Neutrophil (primary cell): ENCODE measurements around the gene ZNF407.

Experiments
- H3K27ac ChIP-seq: fragments of 200-600 bp; sonication (generic); 2 replicates; pipeline ENCODE4 v1.5.1; 2016; ENCODE audit warnings: mild to moderate bottlenecking, moderate library complexity
- H3K27me3 ChIP-seq: fragments of 200-600 bp; sonication (generic); 2 replicates; pipeline ENCODE4 v1.6.0; 2016; ENCODE audit warnings: mild to moderate bottlenecking
- H3K36me3 ChIP-seq: fragments of 200-600 bp; sonication (generic); 2 replicates; pipeline ENCODE4 v1.5.1; 2017
- H3K4me1 ChIP-seq, 2 experiments: fragments of 200-600 bp in 1 of 2; sonication (generic) in 1 of 2; 1 replicate in 1 of 2; 2 replicates in 1 of 2; pipeline versions ENCODE4 v1.5.1 to v1.6.1; 2013 to 2016; ENCODE audit warnings: low read depth in 1 of 2, low read length in 1 of 2, mild to moderate bottlenecking in 1 of 2, moderate library complexity in 1 of 2; ENCODE audit not compliant: control insufficient read depth in 1 of 2, insufficient read depth in 1 of 2
- H3K4me3 ChIP-seq, 2 experiments: fragments of 200-600 bp in 1 of 2; sonication (generic) in 1 of 2; 1 replicate in 1 of 2; 2 replicates in 1 of 2; pipeline ENCODE4 v1.5.1; 2013 to 2016; ENCODE audit warnings: low read depth in 1 of 2, low read length in 1 of 2, mild to moderate bottlenecking in 1 of 2, moderate library complexity in 1 of 2
- H3K9me3 ChIP-seq: fragments of 200-600 bp; sonication (generic); 2 replicates; pipeline ENCODE4 v1.5.1; 2016
- TF ChIP-seq, protein P1 (sequence below): fragments of 200-600 bp; sonication (generic); IDR thresholded peaks from 2 replicates; pipeline ENCODE4 v1.5.1; 2016; ENCODE audit warnings: antibody characterized with exemption

The ZNF407 gene

GRCh38 chr18:75113455-75113854 lies 515.8 kb downstream of the ZNF407 start:
- no peak overlapping the region for H3K4me3 ChIP-seq
- TF ChIP-seq, protein P1, sequence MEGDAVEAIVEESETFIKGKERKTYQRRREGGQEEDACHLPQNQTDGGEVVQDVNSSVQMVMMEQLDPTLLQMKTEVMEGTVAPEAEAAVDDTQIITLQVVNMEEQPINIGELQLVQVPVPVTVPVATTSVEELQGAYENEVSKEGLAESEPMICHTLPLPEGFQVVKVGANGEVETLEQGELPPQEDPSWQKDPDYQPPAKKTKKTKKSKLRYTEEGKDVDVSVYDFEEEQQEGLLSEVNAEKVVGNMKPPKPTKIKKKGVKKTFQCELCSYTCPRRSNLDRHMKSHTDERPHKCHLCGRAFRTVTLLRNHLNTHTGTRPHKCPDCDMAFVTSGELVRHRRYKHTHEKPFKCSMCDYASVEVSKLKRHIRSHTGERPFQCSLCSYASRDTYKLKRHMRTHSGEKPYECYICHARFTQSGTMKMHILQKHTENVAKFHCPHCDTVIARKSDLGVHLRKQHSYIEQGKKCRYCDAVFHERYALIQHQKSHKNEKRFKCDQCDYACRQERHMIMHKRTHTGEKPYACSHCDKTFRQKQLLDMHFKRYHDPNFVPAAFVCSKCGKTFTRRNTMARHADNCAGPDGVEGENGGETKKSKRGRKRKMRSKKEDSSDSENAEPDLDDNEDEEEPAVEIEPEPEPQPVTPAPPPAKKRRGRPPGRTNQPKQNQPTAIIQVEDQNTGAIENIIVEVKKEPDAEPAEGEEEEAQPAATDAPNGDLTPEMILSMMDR: no peak
- no peak overlapping the region for H3K27ac ChIP-seq
- no peaks in the 10 kb centered on the region for H3K9me3 ChIP-seq
- no peaks in the 10 kb centered on the region for H3K36me3 ChIP-seq
- no peaks in the 10 kb centered on the region for H3K27me3 ChIP-seq
- no peaks in the 10 kb centered on the region for H3K4me1 ChIP-seq

DNA sequence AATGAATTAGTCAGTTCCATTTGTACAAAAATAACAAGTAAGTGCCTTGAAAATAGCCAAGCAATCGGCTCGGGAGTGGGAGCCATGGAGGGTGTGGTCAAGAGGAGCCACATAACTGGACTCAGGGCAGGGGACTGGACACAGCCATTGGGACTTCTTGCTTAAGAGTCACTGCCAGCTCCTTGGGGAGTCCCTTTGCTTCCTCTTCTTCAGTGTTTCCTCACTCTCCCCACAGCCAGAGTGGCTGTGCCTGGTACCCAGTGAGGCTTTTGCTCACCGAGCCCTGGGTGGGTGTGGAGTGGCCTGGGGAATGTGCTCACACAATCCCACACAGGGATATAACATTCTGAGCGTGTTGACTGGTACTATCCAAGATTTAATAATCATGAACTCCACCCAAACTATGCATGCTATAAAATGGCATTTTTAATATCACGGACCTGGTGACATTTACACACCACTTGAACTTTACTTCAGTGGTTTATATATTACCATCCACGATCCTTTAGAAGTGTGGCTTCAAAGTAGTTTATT lies 516.6 kb downstream of the ZNF407 start:
- H3K27ac ChIP-seq: no peak overlapping the region
- no peaks in the 10 kb centered on the region for H3K4me1 ChIP-seq
- H3K9me3 ChIP-seq: no peaks in the 10 kb centered on the region
- no peak overlapping the region for H3K4me3 ChIP-seq
- no peaks in the 10 kb centered on the region for H3K27me3 ChIP-seq
- H3K36me3 ChIP-seq: no peaks in the 10 kb centered on the region
- TF ChIP-seq, protein P1: no peak
